HUES64 (cell line): ENCODE measurements around the gene CUL3.
"Not testable (repeated sequence)": the region's sequence is repeated elsewhere in the genome, so short reads cannot be mapped to it uniquely, and the experiment has no call there.

Source experiments
- H3K27ac ChIP-seq: 2 replicates; pipeline ENCODE4 v1.7.0; 2013; ENCODE audit warnings: low read depth, low read length, inconsistent platforms
- H3K27me3 ChIP-seq: 2 replicates; pipeline ENCODE4 v1.6.1; 2013; ENCODE audit warnings: mild to moderate bottlenecking, low read length; ENCODE audit not compliant: insufficient read depth
- H3K36me3 ChIP-seq: 2 replicates; pipeline ENCODE4 v1.6.1; 2013; ENCODE audit warnings: mild to moderate bottlenecking, low read length; ENCODE audit not compliant: insufficient read depth
- H3K4me1 ChIP-seq: 2 replicates; pipeline ENCODE4 v1.6.1; 2013; ENCODE audit warnings: mild to moderate bottlenecking, low read length, moderate library complexity; ENCODE audit not compliant: insufficient read depth
- H3K4me3 ChIP-seq: 2 replicates; pipeline ENCODE4 v1.5.1; 2013; ENCODE audit warnings: mild to moderate bottlenecking, low read length, moderate library complexity
- H3K9ac ChIP-seq: 2 replicates; pipeline ENCODE4 v1.6.1; 2013; ENCODE audit warnings: mild to moderate bottlenecking, low read depth, low read length
- H3K9me3 ChIP-seq: 2 replicates; pipeline ENCODE4 v1.6.1; 2013; ENCODE audit warnings: low read depth, low read length; ENCODE audit not compliant: insufficient read depth
- WGBS: fragments of 150-250, 120-280 bp; methylation state at CpG from one replicate; pipeline ENCODE4 v1.1.7; 2013; ENCODE audit warnings: missing lambda C conversion rate; 5-methylcytosine and 5-hydroxymethylcytosine counted together

The CUL3 gene

DNA sequence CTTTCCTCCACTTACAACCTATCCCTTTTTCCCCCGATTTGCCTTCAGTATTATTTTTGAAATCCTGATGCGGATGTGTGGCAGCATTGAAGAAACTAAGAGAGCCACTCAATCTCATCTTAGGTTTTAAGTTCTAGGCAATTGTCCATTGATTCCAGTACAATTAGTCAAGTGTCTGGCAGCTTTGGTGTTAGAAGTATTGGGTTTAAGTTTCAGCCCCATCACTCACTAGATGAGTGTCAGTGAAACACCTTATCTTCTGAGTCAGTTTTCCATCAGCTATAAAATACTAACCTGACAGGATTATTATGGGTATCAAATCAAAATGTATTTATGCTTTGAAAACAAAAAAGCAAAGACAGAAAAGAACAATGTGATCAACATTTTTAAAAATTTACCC, 16.8 kb upstream of the CUL3 start:
- no peaks in the 10 kb centered on the region; the same call in 1 of the 2 replicates for H3K4me1 ChIP-seq
- H3K9me3 ChIP-seq = no peaks in the 10 kb centered on the region
- H3K36me3 ChIP-seq = no peaks in the 10 kb centered on the region
- H3K4me3 ChIP-seq = no peak overlapping the region
- H3K27ac ChIP-seq = no peak overlapping the region
- no peak overlapping the region for H3K9ac ChIP-seq
- no peaks in the 10 kb centered on the region for H3K27me3 ChIP-seq
- 100% methylated on average over 2 of the region's 2 CpGs for WGBS

DNA sequence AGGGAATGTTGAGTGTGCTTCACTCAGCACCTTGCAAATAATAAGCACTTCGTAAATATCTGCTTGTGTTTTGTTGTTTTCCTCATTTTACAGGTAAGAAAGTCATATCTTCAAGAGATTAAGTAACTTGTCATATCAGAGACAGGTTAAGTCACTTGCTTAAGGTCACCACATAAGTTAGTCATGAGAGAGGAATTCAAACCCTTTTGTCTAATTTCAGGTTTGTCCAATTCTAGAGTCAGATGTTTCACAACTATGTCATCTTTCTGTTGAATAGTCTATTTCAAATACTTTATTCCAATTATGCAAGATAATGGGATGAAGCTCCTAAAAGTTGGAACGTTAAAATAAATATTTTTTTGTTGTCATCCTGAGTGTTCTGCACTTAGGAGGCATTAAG, 13.5 kb upstream of the CUL3 start:
- no peak overlapping the region for H3K4me3 ChIP-seq
- H3K9me3 ChIP-seq = no peaks in the 10 kb centered on the region
- H3K27ac ChIP-seq = no peak overlapping the region
- WGBS = 100% methylated on average over 2 of the region's 2 CpGs
- no peaks in the 10 kb centered on the region for H3K36me3 ChIP-seq
- H3K27me3 ChIP-seq = no peaks in the 10 kb centered on the region
- no peaks in the 10 kb centered on the region; the same call in 1 of the 2 replicates for H3K4me1 ChIP-seq
- H3K9ac ChIP-seq = no peak overlapping the region

DNA sequence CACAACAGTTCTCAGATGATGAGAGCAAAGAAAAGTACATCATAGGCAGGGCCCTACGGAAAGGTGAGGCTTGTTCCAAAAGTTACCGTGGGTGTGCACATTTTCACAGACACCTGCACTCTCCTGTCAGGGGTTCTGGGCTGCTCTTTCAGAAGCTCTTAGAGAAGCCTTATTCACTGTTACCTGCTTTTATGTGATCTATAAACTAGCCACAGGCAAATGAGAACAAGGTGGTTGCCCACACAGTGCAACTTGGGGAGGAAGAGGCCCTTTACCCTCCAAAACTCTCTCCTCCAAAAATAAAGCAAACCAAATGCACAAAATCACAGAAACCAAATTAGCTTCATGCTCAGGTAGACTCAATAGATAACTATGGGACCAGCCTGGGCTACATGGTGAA, 11.1 kb upstream of the CUL3 start:
- no peak overlapping the region for H3K4me3 ChIP-seq
- H3K27ac ChIP-seq = no peak overlapping the region
- 94% methylated on average over 2 of the region's 2 CpGs for WGBS

GRCh38 chr2:224595518-224595917, 10.4 kb upstream of the CUL3 start:
- 92% methylated on average over 4 of the region's 4 CpGs for WGBS
- H3K4me3 ChIP-seq = no peak overlapping the region
- H3K9ac ChIP-seq = no peak overlapping the region
- H3K27me3 ChIP-seq = no peaks in the 10 kb centered on the region
- H3K4me1 ChIP-seq = no peaks in the 10 kb centered on the region; the same call in 1 of the 2 replicates
- no peak overlapping the region for H3K27ac ChIP-seq
- no peaks in the 10 kb centered on the region for H3K36me3 ChIP-seq
- no peaks in the 10 kb centered on the region for H3K9me3 ChIP-seq

More for the DNA sequence above, 11.1 kb upstream of the CUL3 start:
- Histone ChIP-seq H3K36me3 (no peaks in the 10 kb centered on the region), H3K9ac (no peak overlapping the region), H3K9me3 (no peaks in the 10 kb centered on the region), H3K4me1 (no peaks in the 10 kb centered on the region; the same call in 1 of the 2 replicates), H3K27me3 (no peaks in the 10 kb centered on the region)

DNA sequence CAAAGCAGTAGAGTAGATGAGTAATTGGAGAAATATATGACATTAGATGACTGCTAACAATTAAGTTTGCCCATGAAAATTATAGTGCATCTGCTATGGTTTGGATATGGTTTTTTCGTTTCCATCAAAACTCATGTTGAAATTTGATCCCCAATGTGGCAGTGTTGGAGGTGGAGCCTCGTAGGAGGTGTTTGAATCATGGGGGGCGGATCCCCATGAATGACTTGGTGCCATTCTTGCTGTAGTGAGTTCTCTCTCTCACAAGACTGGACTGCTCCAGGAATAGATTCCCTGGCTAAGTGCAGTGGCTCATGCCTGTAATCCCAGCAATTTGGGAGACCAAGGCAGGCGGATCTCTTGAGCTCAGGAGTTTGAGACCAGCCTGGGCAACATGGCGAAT, 9.7 kb upstream of the CUL3 start:
- H3K27ac ChIP-seq = no peak overlapping the region
- no peaks in the 10 kb centered on the region for H3K27me3 ChIP-seq
- H3K4me1 ChIP-seq = no peaks in the 10 kb centered on the region; the same call in 1 of the 2 replicates
- H3K36me3 ChIP-seq = no peaks in the 10 kb centered on the region
- 96% methylated on average over 5 of the region's 5 CpGs for WGBS
- H3K9ac ChIP-seq = no peak overlapping the region
- H3K4me3 ChIP-seq = no peak overlapping the region
- H3K9me3 ChIP-seq = no peaks in the 10 kb centered on the region

DNA sequence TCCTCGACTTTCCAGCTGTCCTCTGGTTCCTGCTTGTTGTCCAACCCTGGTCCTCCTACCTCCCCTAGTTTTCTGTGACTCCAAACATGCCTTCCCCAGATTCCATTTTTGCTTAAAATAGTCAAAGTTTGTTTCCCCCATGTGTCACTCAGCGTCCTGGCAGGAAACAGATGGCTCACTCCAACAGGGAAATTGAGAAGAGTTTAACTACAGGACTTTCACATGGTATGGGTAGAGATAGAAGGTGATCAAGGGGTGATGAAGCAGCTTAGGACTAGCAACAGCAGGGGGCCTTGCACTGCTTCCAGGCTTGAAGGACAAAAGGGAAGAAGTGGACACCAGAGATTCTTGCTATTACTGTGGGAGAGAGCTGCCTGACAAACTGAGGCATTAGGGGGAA, 6.1 kb upstream of the CUL3 start:
- H3K9ac ChIP-seq = no peak overlapping the region
- H3K36me3 ChIP-seq = no peaks in the 10 kb centered on the region
- peaks cover 13% of the 10 kb centered on the region for H3K4me1 ChIP-seq
- H3K27me3 ChIP-seq = no peaks in the 10 kb centered on the region
- no peak overlapping the region for H3K27ac ChIP-seq
- no peak overlapping the region for H3K4me3 ChIP-seq
- 91% methylated on average over 2 of the region's 2 CpGs for WGBS
- no peaks in the 10 kb centered on the region for H3K9me3 ChIP-seq

DNA sequence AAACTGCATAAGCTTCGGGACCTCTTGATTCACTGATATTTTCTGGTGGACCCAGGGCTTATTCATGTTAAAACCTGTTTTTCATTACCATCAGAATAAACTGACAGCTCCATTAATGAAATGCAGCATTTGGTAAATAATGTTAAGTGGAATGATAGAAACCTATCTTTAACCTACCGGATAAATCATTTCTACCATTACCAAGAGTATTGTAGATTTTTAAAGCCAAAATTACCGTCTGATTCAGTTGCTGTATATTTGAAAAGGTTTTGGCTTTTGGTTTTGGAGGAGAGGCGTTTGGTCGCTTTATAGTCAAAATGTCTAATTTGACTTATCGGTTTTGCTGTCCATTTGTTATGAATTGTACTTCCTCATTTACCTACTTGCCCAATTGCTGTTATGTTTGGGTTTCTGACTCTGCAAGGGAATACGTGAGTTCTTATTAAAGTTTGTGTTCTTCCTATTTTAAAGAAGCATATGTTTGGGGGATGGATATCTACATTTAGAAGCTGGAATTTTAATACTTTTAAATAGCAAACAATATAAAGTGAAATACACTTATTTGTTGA, 1.0 kb upstream of the CUL3 start:
- peak overlapping the region; percentile 78 for H3K4me3 ChIP-seq

DNA sequence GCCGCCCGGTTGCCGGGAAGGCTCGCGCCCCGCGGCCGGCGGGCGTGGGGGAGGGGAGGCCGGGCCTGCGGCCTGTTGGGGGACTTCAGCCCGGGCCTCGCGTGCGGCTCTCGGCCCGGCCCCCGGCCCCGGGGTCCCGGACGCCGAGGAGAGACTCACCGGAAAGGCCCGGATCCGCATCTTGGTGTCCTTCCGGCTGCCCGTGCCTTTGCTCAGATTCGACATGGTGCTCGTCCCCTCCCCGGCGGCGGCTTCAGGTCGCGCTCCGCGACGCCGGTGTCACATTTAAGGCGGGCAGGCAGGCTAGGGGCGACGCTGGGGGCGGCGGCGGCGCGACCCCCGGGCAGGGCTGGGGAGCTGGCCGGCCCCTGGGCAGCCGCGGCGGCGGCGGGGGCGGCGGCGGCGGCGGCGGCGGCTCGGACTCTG, 365 bp downstream of the CUL3 start:
- peaks cover 9% of the 10 kb centered on the region for H3K36me3 ChIP-seq
- peaks cover 24% of the 10 kb centered on the region for H3K4me1 ChIP-seq
- no peaks in the 10 kb centered on the region for H3K27me3 ChIP-seq
- H3K9ac ChIP-seq = peak overlapping the region; percentile 92
- no peaks in the 10 kb centered on the region for H3K9me3 ChIP-seq
- H3K4me3 ChIP-seq = peak overlapping the region; percentile 97
- H3K27ac ChIP-seq = peak overlapping the region; percentile 92; the same call in 1 of the 2 replicates
- WGBS = under 1% methylated on average over 62 of the region's 62 CpGs

More for the DNA sequence above, 1.0 kb upstream of the CUL3 start:
- H3K4me1 ChIP-seq = peaks cover 20% of the 10 kb centered on the region
- no peaks in the 10 kb centered on the region for H3K9me3 ChIP-seq
- WGBS = 57% methylated on average over 4 of the region's 7 CpGs
- H3K27me3 ChIP-seq = no peaks in the 10 kb centered on the region
- H3K9ac ChIP-seq = peak overlapping the region; percentile 69
- H3K27ac ChIP-seq = no peak overlapping the region
- peaks cover 9% of the 10 kb centered on the region for H3K36me3 ChIP-seq

- peak overlapping the region; percentile 92 for H3K9ac ChIP-seq
- no peaks in the 10 kb centered on the region for H3K27me3 ChIP-seq
- peaks cover 30% of the 10 kb centered on the region for H3K4me1 ChIP-seq
- peaks cover 9% of the 10 kb centered on the region for H3K36me3 ChIP-seq
- H3K27ac ChIP-seq = peak overlapping the region; percentile 56; the same call in 1 of the 2 replicates
- H3K9me3 ChIP-seq = no peaks in the 10 kb centered on the region
- under 1% methylated on average over 49 of the region's 50 CpGs for WGBS
- peak overlapping the region; percentile 97 for H3K4me3 ChIP-seq
These were observed 915 bp downstream of the CUL3 start for GRCh38 chr2:224584111-224584784.

GRCh38 chr2:224583033-224583432, 2.1 kb downstream of the CUL3 start:
- not testable (repeated sequence) for H3K36me3 ChIP-seq, H3K9ac ChIP-seq, H3K9me3 ChIP-seq, H3K27ac ChIP-seq, H3K27me3 ChIP-seq
- peak overlapping the region; percentile 97 for H3K4me3 ChIP-seq
- peaks cover 40% of the 10 kb centered on the region for H3K4me1 ChIP-seq
- WGBS = 95% methylated on average over 13 of the region's 14 CpGs

DNA sequence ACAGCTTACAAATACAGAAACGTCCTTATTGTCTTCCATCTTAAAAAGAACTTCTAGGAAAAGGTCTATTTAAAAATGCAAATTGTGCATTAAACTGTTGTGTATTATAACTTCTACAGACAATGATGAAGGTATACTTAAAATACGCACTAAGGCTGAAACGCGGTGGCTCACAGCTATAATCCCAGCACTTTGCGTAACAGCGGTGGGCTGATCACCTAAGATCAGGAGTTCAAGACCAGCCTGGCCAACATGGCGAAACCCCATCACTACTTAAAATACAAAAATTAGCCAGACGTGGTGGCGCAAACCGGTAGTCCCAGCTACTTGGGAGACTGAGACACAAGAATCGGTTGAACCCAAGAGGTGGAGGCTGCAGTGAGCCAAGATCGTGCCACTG, 4.9 kb downstream of the CUL3 start:
- peaks cover 9% of the 10 kb centered on the region for H3K36me3 ChIP-seq
- H3K27ac ChIP-seq = no peak overlapping the region

More for the DNA sequence above, 4.9 kb downstream of the CUL3 start:
- no peaks in the 10 kb centered on the region for H3K9me3 ChIP-seq
- no peaks in the 10 kb centered on the region for H3K27me3 ChIP-seq
- H3K9ac ChIP-seq = no peak overlapping the region
- WGBS = 92% methylated on average over 12 of the region's 12 CpGs
- no peak overlapping the region for H3K4me3 ChIP-seq
- peaks cover 48% of the 10 kb centered on the region for H3K4me1 ChIP-seq
